HEK293 (cell line): ENCODE results near the gene MAPT.
A peak's percentile ranks its signal among the peaks of the same experiment; 100 is the strongest.

Source experiments
- BCL11A ChIP-seq: fragments of 450-650 bp; formaldehyde crosslinking; IDR thresholded peaks from 2 replicates; pipeline ENCODE4 v1.5.1; 2016; ENCODE audit warnings: low read depth, missing biosample characterization, missing genetic modification characterization
- EGR2 ChIP-seq: fragments of 450-650 bp; formaldehyde crosslinking; IDR thresholded peaks from 2 replicates; pipeline ENCODE4 v1.5.1; 2016; ENCODE audit warnings: low read depth, missing biosample characterization, missing genetic modification characterization
- HOXD13 ChIP-seq: sonication (generic); formaldehyde crosslinking; IDR thresholded peaks from 2 replicates; pipeline ENCODE4 v1.8.0; 2022; ENCODE audit warnings: missing genetic modification reagents, borderline replicate concordance
- KLF1 ChIP-seq: fragments of 450-650 bp; formaldehyde crosslinking; IDR thresholded peaks from 2 replicates; pipeline ENCODE4 v1.5.1; 2016; ENCODE audit warnings: missing biosample characterization, missing genetic modification characterization
- KLF7 ChIP-seq: fragments of 450-650 bp; formaldehyde crosslinking; IDR thresholded peaks from 2 replicates; pipeline ENCODE4 v1.5.1; 2016; ENCODE audit warnings: missing biosample characterization, missing genetic modification characterization, borderline replicate concordance
- MZF1 ChIP-seq: fragments of 450-650 bp; formaldehyde crosslinking; IDR thresholded peaks from 2 replicates; pipeline ENCODE4 v1.5.1; 2017; ENCODE audit warnings: missing biosample characterization, missing genetic modification characterization, borderline replicate concordance
- PATZ1 ChIP-seq: fragments of 450-650 bp; formaldehyde crosslinking; IDR thresholded peaks from 2 replicates; pipeline ENCODE4 v1.5.1; 2016; ENCODE audit warnings: missing biosample characterization, missing genetic modification characterization
- PRDM6 ChIP-seq: fragments of 450-650 bp; formaldehyde crosslinking; IDR thresholded peaks from 2 replicates; pipeline ENCODE4 v1.5.1; 2017; ENCODE audit warnings: missing biosample characterization, missing genetic modification characterization
- SCRT2 ChIP-seq: fragments of 450-650 bp; formaldehyde crosslinking; IDR thresholded peaks from 2 replicates; pipeline ENCODE4 v1.5.1; 2016; ENCODE audit warnings: missing biosample characterization, missing genetic modification characterization
- SP7 ChIP-seq: fragments of 450-650 bp; formaldehyde crosslinking; IDR thresholded peaks from 2 replicates; pipeline ENCODE4 v1.5.1; 2016; ENCODE audit warnings: missing biosample characterization, missing genetic modification characterization
- ZBTB6 ChIP-seq: fragments of 450-650 bp; formaldehyde crosslinking; IDR thresholded peaks from 2 replicates; pipeline ENCODE4 v1.5.1; 2017; ENCODE audit warnings: missing biosample characterization, missing genetic modification characterization
- ZNF10 ChIP-seq: fragments of 450-650 bp; formaldehyde crosslinking; IDR thresholded peaks from 2 replicates; pipeline ENCODE4 v1.5.1; 2017; ENCODE audit warnings: missing biosample characterization, missing genetic modification characterization
- ZNF155 ChIP-seq: fragments of 450-650 bp; formaldehyde crosslinking; IDR thresholded peaks from 2 replicates; pipeline ENCODE4 v1.5.1; 2016; ENCODE audit warnings: missing biosample characterization, missing genetic modification characterization
- ZNF211 ChIP-seq: fragments of 450-650 bp; formaldehyde crosslinking; IDR thresholded peaks from 2 replicates; pipeline ENCODE4 v1.5.1; 2016; ENCODE audit warnings: low read depth, missing biosample characterization, missing genetic modification characterization
- ZNF26 ChIP-seq: fragments of 450-650 bp; formaldehyde crosslinking; IDR thresholded peaks from 2 replicates; pipeline ENCODE4 v1.5.1; 2016; ENCODE audit warnings: missing biosample characterization, missing genetic modification characterization
- ZNF266 ChIP-seq: fragments of 450-650 bp; formaldehyde crosslinking; IDR thresholded peaks from 2 replicates; pipeline ENCODE4 v1.5.1; 2016; ENCODE audit warnings: missing biosample characterization, missing genetic modification characterization, low read depth
- ZNF394 ChIP-seq: fragments of 450-650 bp; formaldehyde crosslinking; IDR thresholded peaks from 2 replicates; pipeline ENCODE4 v1.5.1; 2016; ENCODE audit warnings: missing biosample characterization, missing genetic modification characterization, mild to moderate bottlenecking, moderate library complexity, borderline replicate concordance
- ZNF518A ChIP-seq: fragments of 450-650 bp; formaldehyde crosslinking; conservative IDR thresholded peaks from 2 replicates; pipeline ENCODE4 v1.5.1; 2016; ENCODE audit warnings: low read depth, missing biosample characterization, missing genetic modification characterization
- ZNF558 ChIP-seq: fragments of 450-650 bp; formaldehyde crosslinking; IDR thresholded peaks from 2 replicates; pipeline ENCODE4 v1.5.1; 2016; ENCODE audit warnings: missing biosample characterization, missing genetic modification characterization
- ZNF600 ChIP-seq: fragments of 450-650 bp; formaldehyde crosslinking; IDR thresholded peaks from 2 replicates; pipeline ENCODE4 v1.5.1; 2016; ENCODE audit warnings: missing biosample characterization, missing genetic modification characterization
- ZNF610 ChIP-seq: fragments of 450-650 bp; formaldehyde crosslinking; IDR thresholded peaks from 2 replicates; pipeline ENCODE4 v1.5.1; 2016; ENCODE audit warnings: missing biosample characterization, missing genetic modification characterization, borderline replicate concordance
- ZNF624 ChIP-seq: fragments of 450-650 bp; formaldehyde crosslinking; IDR thresholded peaks from 2 replicates; pipeline ENCODE4 v1.5.1; 2017; ENCODE audit warnings: missing biosample characterization, missing genetic modification characterization
- ZNF660 ChIP-seq: fragments of 450-650 bp; IDR thresholded peaks from 2 replicates; pipeline ENCODE4 v1.5.1; 2018; ENCODE audit warnings: missing biosample characterization, mild to moderate bottlenecking, missing genetic modification characterization
- ZNF701 ChIP-seq: fragments of 450-650 bp; formaldehyde crosslinking; IDR thresholded peaks from 2 replicates; pipeline ENCODE4 v1.5.1; 2016; ENCODE audit warnings: missing biosample characterization, missing genetic modification characterization

The MAPT gene

GRCh38 chr17:45894022-45894784 is at the start of gene MAPT (continued):
- peak; percentile 96 for TF ChIP-seq ZNF660
- no peak for TF ChIP-seq SCRT2 (tag by site-specific recombination)
- peak; percentile 49; the same call in 1 of the 2 replicates for TF ChIP-seq SP7 (tag by site-specific recombination)
- TF ChIP-seq ZNF266 (tag by site-specific recombination), result no peak
- no peak for TF ChIP-seq HOXD13 (CRISPR knock-in tag)
- peak; percentile 89 for TF ChIP-seq ZNF600 (tag by site-specific recombination)
- TF ChIP-seq PATZ1 (tag by site-specific recombination), result peak; percentile 61
- no peak for TF ChIP-seq PRDM6
- no peak for TF ChIP-seq ZNF610
- no peak for TF ChIP-seq ZNF155 (tag by site-specific recombination)
- no peak for TF ChIP-seq ZNF26
- peak; percentile 97 for TF ChIP-seq EGR2 (tag by site-specific recombination)
- TF ChIP-seq ZNF624, result no peak
- 0 out of 2 replicates have a peak, but pooled peaks have one; percentile 77 for TF ChIP-seq KLF1 (tag by site-specific recombination)
- TF ChIP-seq ZNF558 (tag by site-specific recombination), result no peak
- no peak for TF ChIP-seq MZF1 (tag by site-specific recombination)
- TF ChIP-seq ZNF518A (tag by site-specific recombination), result 0 out of 2 replicates have a peak, but pooled peaks have one; percentile 51
- no peak for TF ChIP-seq ZNF211 (tag by site-specific recombination)
- TF ChIP-seq ZNF394 (tag by site-specific recombination), result no peak; the same call in 1 of the 2 replicates
- TF ChIP-seq BCL11A (tag by site-specific recombination), result no peak
- peak; percentile 51; the same call in 1 of the 2 replicates for TF ChIP-seq KLF7 (tag by site-specific recombination)
- no peak for TF ChIP-seq ZBTB6 (tag by site-specific recombination)
- no peak for TF ChIP-seq ZNF701
- peak; percentile 76; the same call in 1 of the 2 replicates for TF ChIP-seq ZNF10 (tag by site-specific recombination)
